ENCODE data around the gene PAPLN.
"Not testable (repeated sequence)": the region's sequence is repeated elsewhere in the genome, so short reads cannot be mapped to it uniquely, and the experiment has no call there.

The PAPLN gene

DNA sequence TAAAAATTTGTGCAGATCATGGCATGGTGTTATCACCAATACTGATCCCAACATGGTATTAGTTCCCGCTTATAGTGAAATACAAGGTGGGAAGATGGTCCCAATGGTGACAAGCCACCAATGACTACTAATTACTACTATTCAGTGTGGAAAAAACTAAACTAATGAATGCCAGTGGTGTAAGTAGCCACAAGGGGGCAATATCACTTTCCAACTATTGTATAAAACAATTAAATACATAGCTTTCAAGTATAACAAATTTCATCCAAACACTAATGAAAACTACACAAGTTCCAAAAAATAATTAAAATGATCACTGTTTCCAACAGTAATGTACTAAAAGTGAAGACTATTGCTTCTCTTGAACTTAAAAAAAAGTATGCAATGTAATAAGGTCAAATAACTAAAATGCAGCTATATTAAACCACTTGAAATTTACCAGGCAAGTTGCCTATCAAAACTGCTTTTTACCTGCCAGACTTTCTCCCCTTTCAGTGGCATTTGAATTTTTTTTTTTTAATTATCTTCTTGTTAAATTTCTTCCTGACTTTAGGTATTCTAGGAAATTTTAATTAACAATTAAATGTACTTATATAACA lies 58.0 kb downstream of the PAPLN start:
- no peaks in the 10 kb centered on the region for H3K4me1 ChIP-seq (ENCODE audit: control insufficient read depth in 1 of 2, insufficient read depth in 2 of 2, low read length in 2 of 2)

DNA sequence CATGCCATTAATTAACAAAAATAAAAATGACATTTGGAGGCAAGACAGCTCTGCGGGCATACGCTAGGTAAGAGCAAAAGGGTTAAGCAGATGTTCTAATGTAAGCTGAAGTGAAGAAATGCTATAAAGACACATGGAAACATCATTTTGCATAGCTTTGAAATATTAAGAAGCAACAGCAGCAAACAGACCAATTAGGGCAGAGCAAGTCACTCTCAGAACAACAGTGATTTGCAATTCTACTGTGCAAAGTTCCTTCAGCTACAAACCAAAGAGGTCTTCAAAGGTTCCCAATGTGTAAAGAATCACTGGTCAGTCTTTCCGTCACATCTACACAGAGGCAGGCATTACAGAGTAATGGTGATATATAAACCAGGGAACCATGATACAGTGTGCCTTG lies 68.2 kb downstream of the PAPLN start:
- no peaks in the 10 kb centered on the region for H3K36me3 ChIP-seq (ENCODE audit: control insufficient read depth in 1 of 2, insufficient read depth in 2 of 2, low read length in 2 of 2)
- no CpG with 5 or more reads among the region's 3 CpGs for WGBS (ENCODE audit: extremely low coverage, insufficient coverage, insufficient read length)
- no peak overlapping the region for H3K27ac ChIP-seq (ENCODE audit: low read depth, low read length)
- no peak overlapping the region for H3K14ac ChIP-seq (ENCODE audit: low read length)
- H3K79me2 ChIP-seq (ENCODE audit: control insufficient read depth, insufficient read depth, low read length, poor library complexity), result no peaks in the 10 kb centered on the region
- H4K91ac ChIP-seq (ENCODE audit: low read depth, low read length), result no peak overlapping the region
- H3K4me3 ChIP-seq (ENCODE audit: low read depth, low read length), result no peak overlapping the region
- no peak overlapping the region for H4K12ac ChIP-seq (ENCODE audit: low read depth, low read length)
- DNase-seq, result no peak
- no peaks in the 10 kb centered on the region for H3K4me1 ChIP-seq (ENCODE audit: control insufficient read depth in 1 of 2, insufficient read depth in 2 of 2, low read length in 2 of 2)
- H2AK5ac ChIP-seq (ENCODE audit: low read length), result no peak overlapping the region
- H2BK12ac ChIP-seq (ENCODE audit: low read length), result no peak overlapping the region
- H3K23ac ChIP-seq (ENCODE audit: low read length), result no peak overlapping the region
- H4K8ac ChIP-seq (ENCODE audit: low read depth, low read length), result no peak overlapping the region
- no peak overlapping the region for H2BK5ac ChIP-seq (ENCODE audit: low read depth, low read length, poor library complexity)
- no peaks in the 10 kb centered on the region for H3K27me3 ChIP-seq (ENCODE audit: insufficient read depth, low read length)
- no peak overlapping the region for H2BK120ac ChIP-seq (ENCODE audit: insufficient read depth, low read length, poor library complexity)
- H3K4ac ChIP-seq (ENCODE audit: low read depth, low read length), result no peak overlapping the region
- no peaks in the 10 kb centered on the region for H3K9me3 ChIP-seq (ENCODE audit: insufficient read depth, low read depth, low read length)
- H3K9ac ChIP-seq (ENCODE audit: low read length), result no peak overlapping the region
- H2AFZ ChIP-seq (ENCODE audit: insufficient read depth, low read length, poor library complexity), result no peak overlapping the region
- no peaks in the 10 kb centered on the region for H3K79me1 ChIP-seq (ENCODE audit: low read length)
- H3K4me2 ChIP-seq (ENCODE audit: low read length), result no peak overlapping the region
- H3K18ac ChIP-seq (ENCODE audit: low read length), result no peak overlapping the region

More for the DNA sequence above, 58.0 kb downstream of the PAPLN start:
- no peak overlapping the region for H2BK5ac ChIP-seq (ENCODE audit: low read depth, low read length, poor library complexity)
- H3K23ac ChIP-seq (ENCODE audit: low read length), result no peak overlapping the region
- H3K4ac ChIP-seq (ENCODE audit: low read depth, low read length), result no peak overlapping the region
- H4K91ac ChIP-seq (ENCODE audit: low read depth, low read length), result no peak overlapping the region
- no peak overlapping the region for H4K12ac ChIP-seq (ENCODE audit: low read depth, low read length)
- no peak overlapping the region for H3K18ac ChIP-seq (ENCODE audit: low read length)
- H3K4me3 ChIP-seq (ENCODE audit: low read depth, low read length), result no peak overlapping the region
- no peak overlapping the region for H3K27ac ChIP-seq (ENCODE audit: low read depth, low read length)
- no peak overlapping the region for H3K9ac ChIP-seq (ENCODE audit: low read length)
- no peak overlapping the region for H4K8ac ChIP-seq (ENCODE audit: low read depth, low read length)
- no peaks in the 10 kb centered on the region for H3K79me1 ChIP-seq (ENCODE audit: low read length)
- H2BK12ac ChIP-seq (ENCODE audit: low read length), result no peak overlapping the region
- no peak overlapping the region for H3K4me2 ChIP-seq (ENCODE audit: low read length)
- no peaks in the 10 kb centered on the region for H3K9me3 ChIP-seq (ENCODE audit: insufficient read depth, low read depth, low read length)
- H3K27me3 ChIP-seq (ENCODE audit: insufficient read depth, low read length), result no peaks in the 10 kb centered on the region
- WGBS (ENCODE audit: extremely low coverage, insufficient coverage, insufficient read length), result no CpG with 5 or more reads among the region's 1 CpG
- peaks cover 4 to 16% of the 10 kb centered on the region in 2 experiments for H3K36me3 ChIP-seq (ENCODE audit: control insufficient read depth in 1 of 2, insufficient read depth in 2 of 2, low read length in 2 of 2)
- H2AK5ac ChIP-seq (ENCODE audit: low read length), result no peak overlapping the region
- no peak overlapping the region for H3K14ac ChIP-seq (ENCODE audit: low read length)
- H3K79me2 ChIP-seq (ENCODE audit: control insufficient read depth, insufficient read depth, low read length, poor library complexity), result no peaks in the 10 kb centered on the region
- no peak overlapping the region for H2BK120ac ChIP-seq (ENCODE audit: insufficient read depth, low read length, poor library complexity)
- peak in 1 of 2 donors; percentile 78 for DNase-seq
- H2AFZ ChIP-seq (ENCODE audit: insufficient read depth, low read length, poor library complexity), result no peak overlapping the region

DNA sequence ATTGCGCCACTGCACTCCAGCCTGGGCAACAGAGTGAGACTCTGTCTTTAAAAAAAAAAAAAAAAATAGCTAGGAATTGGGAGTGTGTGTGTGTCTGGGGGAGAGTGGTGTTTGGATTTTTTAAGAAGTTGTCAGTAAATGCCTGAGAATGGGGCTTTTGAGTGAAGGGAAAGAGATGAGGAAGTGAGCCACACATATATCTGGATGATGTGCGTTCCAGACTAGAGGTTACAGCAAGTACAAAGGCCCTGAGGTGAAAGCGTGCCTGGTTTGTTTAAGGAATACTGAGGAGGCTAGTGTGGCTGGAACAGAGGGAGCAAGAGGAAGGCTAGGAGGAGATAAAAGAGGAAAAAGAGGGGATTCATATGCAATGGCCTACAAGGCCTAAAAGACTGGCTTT lies 70.0 kb downstream of the PAPLN start:
- Histone ChIP-seq H3K36me3 (ENCODE audit: control insufficient read depth in 1 of 2, insufficient read depth in 2 of 2, low read length in 2 of 2) (no peaks in the 10 kb centered on the region), H3K79me1 (ENCODE audit: low read length) (no peaks in the 10 kb centered on the region), H2BK120ac (ENCODE audit: insufficient read depth, low read length, poor library complexity) (no peak overlapping the region)

DNA sequence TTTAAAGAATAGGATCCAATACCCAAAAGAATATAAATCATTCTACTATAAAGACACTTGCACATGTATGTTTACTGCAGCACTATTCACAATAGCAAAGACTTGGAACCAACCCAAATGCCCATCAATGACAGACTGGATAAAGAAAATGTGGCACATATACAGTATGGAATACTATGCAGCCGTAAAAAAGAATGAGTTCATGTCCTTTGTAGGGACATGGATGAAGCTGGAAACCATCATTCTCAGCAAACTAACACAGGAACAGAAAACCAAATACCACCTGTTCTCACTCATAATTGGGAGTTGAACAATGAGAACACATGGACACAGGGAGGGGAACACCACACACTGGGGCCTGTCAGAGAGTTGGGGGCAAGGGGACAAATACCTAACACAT lies 71.9 kb downstream of the PAPLN start:
- H3K23ac ChIP-seq (ENCODE audit: low read length); H3K9me3 ChIP-seq (ENCODE audit: insufficient read depth, low read depth, low read length); H3K36me3 ChIP-seq (ENCODE audit: control insufficient read depth in 1 of 2, insufficient read depth in 2 of 2, low read length in 2 of 2); H3K27me3 ChIP-seq (ENCODE audit: insufficient read depth, low read length); H3K27ac ChIP-seq (ENCODE audit: low read depth, low read length); DNase-seq; H4K91ac ChIP-seq (ENCODE audit: low read depth, low read length); H2AFZ ChIP-seq (ENCODE audit: insufficient read depth, low read length, poor library complexity); H3K9ac ChIP-seq (ENCODE audit: low read length); H3K14ac ChIP-seq (ENCODE audit: low read length); H3K18ac ChIP-seq (ENCODE audit: low read length); H2BK5ac ChIP-seq (ENCODE audit: low read depth, low read length, poor library complexity); H3K4ac ChIP-seq (ENCODE audit: low read depth, low read length); H2BK12ac ChIP-seq (ENCODE audit: low read length); H2BK120ac ChIP-seq (ENCODE audit: insufficient read depth, low read length, poor library complexity); H2AK5ac ChIP-seq (ENCODE audit: low read length); H3K4me1 ChIP-seq (ENCODE audit: control insufficient read depth in 1 of 2, insufficient read depth in 2 of 2, low read length in 2 of 2); H4K8ac ChIP-seq (ENCODE audit: low read depth, low read length); H3K4me2 ChIP-seq (ENCODE audit: low read length); H4K12ac ChIP-seq (ENCODE audit: low read depth, low read length); H3K79me1 ChIP-seq (ENCODE audit: low read length); H3K79me2 ChIP-seq (ENCODE audit: control insufficient read depth, insufficient read depth, low read length, poor library complexity); H3K4me3 ChIP-seq (ENCODE audit: low read depth, low read length): not testable (repeated sequence)
- no CpG with 5 or more reads among the region's 1 CpG for WGBS (ENCODE audit: extremely low coverage, insufficient coverage, insufficient read length)

More for the DNA sequence above, 70.0 kb downstream of the PAPLN start:
- no peaks in the 10 kb centered on the region for H3K27me3 ChIP-seq (ENCODE audit: insufficient read depth, low read length)
- H3K9ac ChIP-seq (ENCODE audit: low read length), result no peak overlapping the region
- no peak overlapping the region for H2AFZ ChIP-seq (ENCODE audit: insufficient read depth, low read length, poor library complexity)
- no peak overlapping the region for H4K12ac ChIP-seq (ENCODE audit: low read depth, low read length)
- H2BK12ac ChIP-seq (ENCODE audit: low read length), result no peak overlapping the region
- peak; percentile 64 to 87 for DNase-seq
- H3K18ac ChIP-seq (ENCODE audit: low read length), result no peak overlapping the region
- no peak overlapping the region for H3K4ac ChIP-seq (ENCODE audit: low read depth, low read length)
- no peak overlapping the region for H3K4me3 ChIP-seq (ENCODE audit: low read depth, low read length)
- no peak overlapping the region for H3K27ac ChIP-seq (ENCODE audit: low read depth, low read length)
- H3K4me1 ChIP-seq (ENCODE audit: control insufficient read depth in 1 of 2, insufficient read depth in 2 of 2, low read length in 2 of 2), result peaks cover 0 to 1% of the 10 kb centered on the region in 2 experiments
- H3K23ac ChIP-seq (ENCODE audit: low read length), result no peak overlapping the region
- H2BK5ac ChIP-seq (ENCODE audit: low read depth, low read length, poor library complexity), result no peak overlapping the region
- H3K4me2 ChIP-seq (ENCODE audit: low read length), result no peak overlapping the region
- H4K8ac ChIP-seq (ENCODE audit: low read depth, low read length), result no peak overlapping the region
- no peak overlapping the region for H2AK5ac ChIP-seq (ENCODE audit: low read length)
- no peaks in the 10 kb centered on the region for H3K79me2 ChIP-seq (ENCODE audit: control insufficient read depth, insufficient read depth, low read length, poor library complexity)
- no CpG with 5 or more reads among the region's 3 CpGs for WGBS (ENCODE audit: extremely low coverage, insufficient coverage, insufficient read length)
- no peak overlapping the region for H4K91ac ChIP-seq (ENCODE audit: low read depth, low read length)
- H3K14ac ChIP-seq (ENCODE audit: low read length), result no peak overlapping the region
- no peaks in the 10 kb centered on the region for H3K9me3 ChIP-seq (ENCODE audit: insufficient read depth, low read depth, low read length)

Data from trophoblast cell (in vitro differentiated cells and primary cell).